Upper lobe of right lung (tissue), 1 donor: ENCODE results near the gene EPB41L5. TPM values are rescaled to one million over a fixed set of nuclear protein-coding genes. Genes with fewer than 3 reads are reported as not detected.

ENCODE experiments used
- ATAC-seq: fragments of 200-7000 bp; cut with Tn5 transposase; one replicate; pipeline ENCODE4 v1.9.1; 2020; ENCODE audit warnings: mild to moderate bottlenecking, moderate library complexity
- DNase-seq: peaks from one replicate; pipeline ENCODE4 v3.0.0-alpha.2; 2020
- H3K27ac ChIP-seq: fragments of 200-600 bp; one replicate; pipeline ENCODE4 v1.8.0; 2022
- H3K27me3 ChIP-seq: fragments of 200-600 bp; one replicate; pipeline ENCODE4 v1.8.0; 2022; ENCODE audit warnings: mild to moderate bottlenecking
- H3K36me3 ChIP-seq: fragments of 200-600 bp; one replicate; pipeline ENCODE4 v1.8.0; 2022
- H3K4me1 ChIP-seq: fragments of 200-600 bp; one replicate; pipeline ENCODE4 v1.8.0; 2022
- H3K4me3 ChIP-seq: fragments of 200-600 bp; one replicate; pipeline ENCODE4 v1.8.0; 2022; ENCODE audit warnings: mild to moderate bottlenecking
- H3K9me3 ChIP-seq: fragments of 200-600 bp; one replicate; pipeline ENCODE4 v1.8.0; 2022
- intact Hi-C: fragments of 100-400 bp; cut with DNase I; formaldehyde crosslinking; loops from one replicate; pipeline ENCODE4 v1.11.0; 2022
- total RNA-seq: library from RNA; stranded (reverse); fragmentation: NEBNext Ultra II Directional; extraction: Animal tissue kit (Norgen Biotek cat#: 25700); gene quantifications from one replicate; pipeline ENCODE4 v1.2.1, GENCODE V29; 2021
- TF ChIP-seq, protein P1 (sequence below): fragments of 200-600 bp; IDR thresholded peaks from one replicate; pipeline ENCODE4 v1.8.0; 2022; ENCODE audit warnings: antibody characterized with exemption
- donor health status: DM: no; HTN: yes; CAD: no; lungs with severe emphysema.

EPB41L5 gene
- total RNA-seq, 1 donor from 2014 or later = 85.5 TPM

DNA sequence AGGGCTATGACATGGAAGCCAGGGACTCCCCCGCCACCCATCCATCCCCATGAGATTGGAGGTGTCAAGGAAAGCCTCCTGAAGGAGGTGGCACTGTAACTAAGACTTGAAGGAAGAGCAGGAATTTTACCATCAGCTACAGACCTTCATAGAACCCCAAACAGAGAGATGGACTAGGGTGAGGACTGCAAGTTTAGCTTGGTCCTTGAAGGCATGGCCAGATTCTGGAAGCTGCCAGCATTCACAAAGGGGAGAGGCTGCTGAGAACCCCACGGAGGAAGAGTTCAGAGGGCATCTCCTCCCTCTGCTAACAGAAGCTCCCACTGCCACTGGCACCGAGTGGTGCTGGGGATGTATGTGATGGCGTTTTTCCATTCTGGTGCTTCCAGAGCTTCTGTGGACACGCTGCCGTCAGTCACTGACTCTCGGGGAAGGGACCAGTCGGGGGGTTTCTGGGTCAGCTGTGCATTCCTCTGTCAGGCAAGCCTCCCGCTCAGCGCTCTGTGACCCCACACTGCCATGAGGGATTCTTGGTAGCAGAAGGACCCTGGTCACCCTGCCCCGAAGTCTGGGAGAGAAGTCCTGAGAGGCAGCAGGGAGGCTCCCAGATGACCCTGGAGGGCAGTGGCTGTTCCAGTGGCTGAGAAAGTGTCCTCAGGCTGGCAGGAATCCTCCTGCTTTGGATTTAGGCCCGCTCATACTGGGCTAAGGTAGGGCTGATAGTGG lies 192.2 kb downstream of the EPB41L5 start:
- H3K27me3 ChIP-seq = no peaks in the 10 kb centered on the region
- no peak overlapping the region for H3K27ac ChIP-seq
- H3K9me3 ChIP-seq = no peaks in the 10 kb centered on the region
- H3K36me3 ChIP-seq = no peaks in the 10 kb centered on the region
- H3K4me1 ChIP-seq = peaks cover 2% of the 10 kb centered on the region
- intact Hi-C loops = no loop called here
- no peak for DNase-seq
- TF ChIP-seq, protein P1, sequence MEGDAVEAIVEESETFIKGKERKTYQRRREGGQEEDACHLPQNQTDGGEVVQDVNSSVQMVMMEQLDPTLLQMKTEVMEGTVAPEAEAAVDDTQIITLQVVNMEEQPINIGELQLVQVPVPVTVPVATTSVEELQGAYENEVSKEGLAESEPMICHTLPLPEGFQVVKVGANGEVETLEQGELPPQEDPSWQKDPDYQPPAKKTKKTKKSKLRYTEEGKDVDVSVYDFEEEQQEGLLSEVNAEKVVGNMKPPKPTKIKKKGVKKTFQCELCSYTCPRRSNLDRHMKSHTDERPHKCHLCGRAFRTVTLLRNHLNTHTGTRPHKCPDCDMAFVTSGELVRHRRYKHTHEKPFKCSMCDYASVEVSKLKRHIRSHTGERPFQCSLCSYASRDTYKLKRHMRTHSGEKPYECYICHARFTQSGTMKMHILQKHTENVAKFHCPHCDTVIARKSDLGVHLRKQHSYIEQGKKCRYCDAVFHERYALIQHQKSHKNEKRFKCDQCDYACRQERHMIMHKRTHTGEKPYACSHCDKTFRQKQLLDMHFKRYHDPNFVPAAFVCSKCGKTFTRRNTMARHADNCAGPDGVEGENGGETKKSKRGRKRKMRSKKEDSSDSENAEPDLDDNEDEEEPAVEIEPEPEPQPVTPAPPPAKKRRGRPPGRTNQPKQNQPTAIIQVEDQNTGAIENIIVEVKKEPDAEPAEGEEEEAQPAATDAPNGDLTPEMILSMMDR = no peak
- H3K4me3 ChIP-seq = no peak overlapping the region
- ATAC-seq = no peak

DNA sequence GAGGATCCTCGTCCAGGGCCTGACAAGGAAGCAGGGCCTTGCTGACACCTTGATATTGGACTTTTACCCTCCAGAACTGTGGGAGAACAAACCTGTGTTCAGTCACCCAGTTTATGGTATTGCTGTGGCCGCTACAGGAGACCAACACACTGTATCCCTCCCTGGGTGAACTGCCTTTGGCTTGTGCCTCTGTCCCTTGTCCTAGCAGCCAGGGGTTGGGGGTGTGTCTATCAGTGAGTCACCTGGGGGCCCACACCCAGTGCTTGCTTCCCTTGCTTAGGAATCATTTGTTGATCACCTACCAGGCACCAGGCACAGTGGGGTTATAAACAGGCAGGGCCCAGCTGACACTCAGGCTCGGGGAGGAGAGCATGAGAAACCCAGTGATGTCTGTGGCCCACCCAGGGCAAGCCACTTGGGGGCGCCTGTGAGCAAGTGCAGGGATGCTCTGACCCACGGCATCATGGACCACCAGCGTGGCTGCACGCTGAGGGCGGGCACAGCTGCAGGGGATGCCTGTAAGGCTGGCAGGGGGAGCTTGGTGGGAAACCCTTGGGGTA lies 193.2 kb downstream of the EPB41L5 start:
- Histone ChIP-seq H3K9me3 (no peaks in the 10 kb centered on the region), H3K4me1 (peaks cover 8% of the 10 kb centered on the region), H3K4me3 (no peak overlapping the region), H3K27me3 (no peaks in the 10 kb centered on the region), H3K27ac (no peak overlapping the region), H3K36me3 (no peaks in the 10 kb centered on the region)
- intact Hi-C loops = no loop called here
- DNase-seq = no peak
- TF ChIP-seq, protein P1 = peak; percentile 41
- ATAC-seq = peak; percentile 52

DNA sequence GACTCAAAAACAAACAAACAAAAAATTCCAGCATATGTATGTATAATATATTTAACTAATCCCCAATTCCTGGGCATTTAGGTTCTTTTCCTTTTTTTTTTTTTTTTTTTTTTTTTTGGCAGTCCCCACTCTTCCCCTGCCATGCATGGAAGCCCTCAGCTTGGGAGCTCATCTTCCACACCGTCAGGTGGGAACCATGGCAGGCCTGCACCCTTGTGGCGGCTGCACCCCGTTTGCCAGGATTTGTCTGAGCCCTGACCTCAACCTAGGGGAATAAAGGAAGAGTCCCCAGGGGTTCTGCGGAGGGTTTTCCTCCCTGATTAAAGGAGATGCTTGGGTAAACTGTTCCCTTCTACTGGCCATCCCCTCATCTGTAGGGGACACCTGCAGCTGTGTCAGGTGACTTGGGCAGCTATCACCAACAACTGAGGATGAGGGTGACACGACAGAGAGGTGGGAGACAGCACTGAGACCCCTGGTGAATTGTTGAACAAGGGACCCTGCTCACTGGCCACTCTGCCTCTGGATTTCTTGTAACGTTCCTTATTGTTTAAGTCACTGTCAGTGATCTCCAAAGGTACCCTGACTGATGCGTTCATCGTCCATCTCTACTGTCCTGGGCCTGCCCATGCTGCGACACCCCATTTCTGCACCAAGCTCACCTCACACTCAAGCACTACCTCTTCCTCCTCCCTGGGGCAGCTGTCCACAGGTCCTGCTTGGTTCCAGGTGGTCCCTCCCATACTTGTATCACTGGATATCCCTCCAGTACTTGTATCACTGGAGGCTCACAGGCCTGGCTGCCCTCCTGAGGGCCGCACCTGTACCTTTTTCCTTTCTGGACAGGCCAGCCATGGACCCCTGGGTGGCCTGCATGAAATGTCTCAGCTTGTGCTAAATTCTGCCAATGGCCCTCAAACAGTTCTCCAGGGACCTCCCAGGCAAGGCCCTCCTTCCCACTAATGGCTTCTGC lies 195.8 kb downstream of the EPB41L5 start:
- Histone ChIP-seq H3K27me3 (no peaks in the 10 kb centered on the region), H3K27ac (no peak overlapping the region), H3K4me1 (peaks cover 8% of the 10 kb centered on the region), H3K9me3 (no peaks in the 10 kb centered on the region), H3K36me3 (no peaks in the 10 kb centered on the region), H3K4me3 (no peak overlapping the region)
- intact Hi-C loops = no loop called here
- DNase-seq (no peak), ATAC-seq (no peak)
- TF ChIP-seq, protein P1 = no peak

DNA sequence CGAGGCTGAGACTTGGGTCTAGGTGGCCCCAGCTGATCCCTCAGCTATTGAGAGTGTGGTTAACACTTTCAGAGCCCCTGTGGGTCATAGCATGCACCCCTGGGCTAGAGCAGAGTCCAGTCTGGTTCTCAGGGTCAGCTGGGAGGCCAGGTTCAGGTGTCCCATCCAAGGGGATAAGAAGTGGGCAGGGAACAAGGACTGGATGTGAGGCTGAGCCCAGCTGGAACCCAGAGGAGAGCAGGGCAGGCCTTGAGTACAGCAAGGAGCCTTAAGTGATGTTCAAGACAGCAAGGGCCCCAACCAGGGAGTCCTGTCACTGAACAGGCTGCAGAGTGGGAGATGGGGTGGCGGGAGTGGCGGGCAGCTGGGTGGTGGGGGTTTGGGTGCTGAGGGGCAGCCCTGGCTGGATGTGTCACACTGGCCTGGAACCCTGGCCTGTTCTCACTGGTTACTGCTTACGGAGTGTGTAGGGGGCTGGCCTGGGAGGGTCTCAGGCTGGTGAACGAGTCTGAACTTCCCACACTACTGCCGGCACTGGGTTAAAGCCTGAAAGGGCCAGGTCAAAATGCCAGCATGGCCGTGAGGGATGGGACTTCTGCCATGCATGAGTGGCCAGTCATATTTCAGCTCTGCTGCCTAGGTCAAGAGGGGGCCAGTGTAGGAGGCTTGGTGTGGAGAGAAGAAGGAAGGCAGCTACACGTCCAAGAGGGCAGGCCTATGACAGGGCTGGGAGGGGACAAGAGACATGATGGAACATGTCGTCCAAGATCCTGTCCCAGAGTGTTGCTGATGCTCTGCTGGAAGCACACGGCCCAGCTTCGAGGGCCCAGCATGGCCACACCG lies 196.8 kb downstream of the EPB41L5 start:
- DNase-seq (no peak), ATAC-seq (peak; percentile 10)
- intact Hi-C loops = no loop called here
- TF ChIP-seq, protein P1 = no peak
- Histone ChIP-seq H3K36me3 (no peaks in the 10 kb centered on the region), H3K4me1 (peaks cover 8% of the 10 kb centered on the region), H3K27me3 (no peaks in the 10 kb centered on the region), H3K9me3 (no peaks in the 10 kb centered on the region), H3K4me3 (no peak overlapping the region), H3K27ac (no peak overlapping the region)

DNA sequence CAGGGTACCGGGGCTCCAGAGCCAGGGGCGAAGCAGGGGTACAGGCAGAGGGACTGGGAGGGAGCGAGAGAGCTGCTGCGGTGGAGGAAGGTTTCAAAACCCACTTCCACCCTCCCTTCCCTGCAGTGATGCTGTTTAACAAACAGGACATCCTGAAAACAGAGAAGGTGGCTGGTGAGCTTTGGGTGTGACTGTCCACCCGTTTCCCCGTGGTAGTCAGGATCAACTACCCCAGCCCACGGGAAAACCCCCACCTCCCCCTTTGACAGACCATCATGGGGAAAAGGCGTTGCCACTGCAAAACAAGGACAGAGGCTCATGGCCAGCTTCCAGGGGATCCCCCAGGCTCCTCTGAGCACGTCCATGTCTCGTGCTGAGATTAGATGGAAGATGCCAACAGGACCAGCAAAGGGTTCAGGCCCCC lies 197.4 kb downstream of the EPB41L5 start:
- no peaks in the 10 kb centered on the region for H3K27me3 ChIP-seq
- TF ChIP-seq, protein P1 = no peak
- H3K36me3 ChIP-seq = no peaks in the 10 kb centered on the region
- intact Hi-C loops = no loop called here
- H3K9me3 ChIP-seq = no peaks in the 10 kb centered on the region
- ATAC-seq (peak; percentile 24), DNase-seq (no peak)
- no peak overlapping the region for H3K4me3 ChIP-seq
- H3K27ac ChIP-seq = no peak overlapping the region
- H3K4me1 ChIP-seq = peaks cover 8% of the 10 kb centered on the region
